HK-2 (cell line): ENCODE results near the gene SMYD2.
A peak's percentile ranks its signal among the peaks of the same experiment; 100 is the strongest.

Experiments
- DNase-seq: peaks from one replicate; pipeline ENCODE4 v3.0.0-alpha.2; 2018; ENCODE audit not compliant: unreplicated experiment

SMYD2 gene

GRCh38 chr1:214329470-214330220, 48.7 kb downstream of the SMYD2 start:
- no peak for DNase-seq

GRCh38 chr1:214330222-214330621, 49.3 kb downstream of the SMYD2 start:
- no peak for DNase-seq

DNA sequence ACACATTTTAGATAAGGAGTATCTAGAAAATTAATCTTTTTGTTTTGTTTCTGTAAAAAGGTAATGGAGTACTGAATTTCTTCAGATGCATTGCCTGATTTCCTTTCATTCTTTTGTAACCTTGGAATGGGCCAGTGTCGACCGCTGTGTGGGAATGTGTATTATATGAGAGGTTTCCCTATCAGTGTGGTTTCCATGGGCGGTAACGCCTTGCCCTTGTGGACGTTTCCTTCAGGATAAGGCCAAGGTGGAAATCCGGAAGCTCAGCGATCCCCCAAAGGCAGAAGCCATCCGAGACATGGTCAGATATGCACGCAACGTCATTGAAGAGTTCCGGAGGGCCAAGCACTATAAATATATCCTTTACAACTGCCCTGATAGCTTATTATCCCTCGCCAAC, 49.8 kb downstream of the SMYD2 start:
- no peak for DNase-seq

GRCh38 chr1:214331180-214331579, 50.2 kb downstream of the SMYD2 start:
- no peak for DNase-seq

- DNase-seq, result peak; percentile 69
Measured at GRCh38 chr1:214331827-214332423, 51.0 kb downstream of the SMYD2 start.

GRCh38 chr1:214332946-214333798, 52.2 kb downstream of the SMYD2 start:
- peak; percentile 69 for DNase-seq

- no peak for DNase-seq
Measured at GRCh38 chr1:214335567-214335966, 54.6 kb downstream of the SMYD2 start.

- no peak for DNase-seq
Measured at GRCh38 chr1:214337015-214337414, 56.1 kb downstream of the SMYD2 start.

- no peak for DNase-seq
Measured at GRCh38 chr1:214337511-214337910, 56.6 kb downstream of the SMYD2 start.

DNA sequence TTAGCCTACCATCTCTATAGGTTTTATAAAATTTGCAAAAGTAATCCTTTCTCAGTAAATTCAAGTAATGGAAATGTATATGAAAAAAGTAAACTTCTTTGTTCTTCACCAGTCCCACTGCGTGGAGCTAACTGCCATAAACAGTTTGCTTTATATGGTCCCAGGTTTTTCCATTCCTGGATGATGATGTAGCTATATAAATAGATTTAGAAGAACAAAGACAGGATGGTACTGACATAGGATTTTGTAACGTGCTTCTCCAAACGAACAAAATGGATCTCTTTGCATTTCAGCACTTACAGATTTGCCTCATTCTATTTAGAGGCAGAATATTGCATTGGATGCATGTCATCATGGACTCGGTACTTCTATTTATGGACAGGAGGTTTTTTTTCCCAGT, 57.3 kb downstream of the SMYD2 start:
- no peak for DNase-seq

- DNase-seq, result no peak
Measured at GRCh38 chr1:214341459-214341858, 60.5 kb downstream of the SMYD2 start.

GRCh38 chr1:214341932-214342331, 61.0 kb downstream of the SMYD2 start:
- DNase-seq, result no peak

GRCh38 chr1:214342525-214342924, 61.6 kb downstream of the SMYD2 start:
- DNase-seq, result no peak

DNA sequence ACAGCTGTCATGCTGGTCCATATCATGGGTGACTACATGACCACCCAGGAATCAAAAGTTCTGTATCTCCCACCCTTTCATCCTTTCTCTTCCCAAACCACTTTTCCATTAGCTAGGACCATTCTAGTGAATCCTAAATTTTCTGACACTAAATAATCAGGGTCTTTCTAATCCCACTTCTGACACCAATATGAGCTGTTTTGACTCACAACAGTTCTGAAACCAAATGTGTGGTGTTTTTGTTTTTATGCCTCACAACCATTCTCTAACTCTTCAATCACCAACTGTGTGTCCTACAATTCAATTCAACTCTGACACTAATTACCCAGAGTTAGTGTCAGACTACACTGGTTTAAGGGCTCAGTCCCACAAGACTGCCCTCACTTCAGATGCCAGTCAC, 63.9 kb downstream of the SMYD2 start:
- no peak for DNase-seq

DNA sequence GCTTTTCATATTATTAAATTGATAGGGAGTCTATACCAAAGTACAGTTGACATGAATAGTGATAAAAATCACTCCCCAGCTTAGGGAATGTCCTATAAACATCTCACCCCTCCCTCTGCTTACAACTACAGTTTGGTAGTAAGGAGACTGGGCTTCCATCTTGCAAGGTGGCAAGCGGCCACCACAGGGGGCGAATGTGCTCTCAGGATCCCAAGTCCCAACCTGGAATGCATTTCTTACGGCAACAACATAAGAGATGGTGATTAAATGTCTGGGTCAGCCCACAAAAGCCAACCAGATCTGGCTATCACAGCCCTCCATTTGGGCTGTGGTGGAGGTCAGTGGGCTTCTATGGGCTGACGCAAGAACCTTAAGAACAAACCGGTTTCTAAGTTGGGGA, 68.0 kb downstream of the SMYD2 start:
- DNase-seq, result no peak

- DNase-seq, result no peak
Measured at GRCh38 chr1:214349781-214350180, 68.8 kb downstream of the SMYD2 start.

DNA sequence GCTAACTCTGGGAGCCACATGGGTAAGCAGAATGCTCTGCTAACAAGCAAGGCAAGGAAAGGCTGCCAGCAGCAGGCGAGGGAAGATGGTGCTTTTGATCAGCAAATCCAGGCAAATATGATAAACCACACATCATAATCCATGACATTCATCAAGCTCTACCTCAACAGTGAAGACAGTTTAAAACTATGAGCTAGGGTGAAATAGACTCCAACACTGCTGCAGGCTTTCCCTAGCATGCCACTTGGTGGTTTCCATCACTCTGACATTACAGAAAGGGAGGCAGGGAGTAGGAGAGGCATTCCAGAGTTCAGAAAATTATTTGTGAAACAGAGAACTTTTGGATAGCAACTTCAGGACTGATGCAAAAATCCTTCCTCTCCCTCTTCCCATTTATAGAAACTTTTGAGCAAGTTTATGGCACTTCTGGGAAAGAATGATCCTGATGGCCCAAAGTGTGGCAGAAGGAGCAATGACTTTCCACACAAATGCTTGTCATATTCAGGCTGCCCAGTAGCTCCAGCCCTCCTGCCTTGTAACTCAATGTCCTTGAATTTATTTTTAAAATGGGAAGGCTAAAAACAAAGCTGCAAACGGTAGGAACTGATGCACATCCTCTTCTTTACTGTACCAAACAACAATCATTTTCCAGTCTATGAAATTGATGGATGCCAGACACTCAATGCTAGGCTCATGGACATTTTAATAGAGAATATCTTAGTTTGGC, 70.8 kb downstream of the SMYD2 start:
- DNase-seq, result no peak

DNA sequence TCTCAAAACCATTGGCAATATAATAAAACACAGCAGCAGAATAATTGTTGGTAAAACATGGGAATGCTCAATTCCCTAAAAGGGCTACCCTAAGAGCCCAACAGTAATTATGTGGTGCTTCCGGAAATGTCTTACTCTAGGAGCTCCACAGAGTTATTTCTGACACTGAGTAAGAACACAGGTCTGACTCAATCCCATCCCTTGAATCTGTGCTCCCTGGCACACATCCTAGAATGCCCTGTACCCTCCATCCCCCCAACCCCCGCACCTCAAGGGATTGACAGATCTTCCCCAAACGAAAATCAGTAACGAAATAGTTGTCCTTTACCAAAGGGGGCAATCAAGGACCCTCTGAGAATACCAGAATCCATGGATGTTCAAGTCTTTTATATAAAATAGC, 71.9 kb downstream of the SMYD2 start:
- DNase-seq, result no peak

- no peak for DNase-seq
Measured at GRCh38 chr1:214354440-214355148, 73.6 kb downstream of the SMYD2 start.

GRCh38 chr1:214360116-214360515, 79.2 kb downstream of the SMYD2 start:
- no peak for DNase-seq

GRCh38 chr1:214360525-214361164, 79.7 kb downstream of the SMYD2 start:
- DNase-seq, result no peak
